ENCODE results near the gene RAI14.

Gene RAI14

GRCh38 chr5:34688015-34688810 is 32.1 kb downstream of the RAI14 start:
- no peak for TF ChIP-seq POLR2AphosphoS5 (IDR thresholded peaks at IDR 0.05; ENCODE audit: low read depth, low read length)
- no peak for TF ChIP-seq FOXP2 (optimal IDR thresholded peaks at IDR 0.05; ENCODE audit: borderline replicate concordance, extremely low read depth, extremely low read length, insufficient read depth)
- no peak for TF ChIP-seq SIN3A (IDR thresholded peaks at IDR 0.05; ENCODE audit: borderline replicate concordance, insufficient read depth, low read length)
- no peak for TF ChIP-seq REST (IDR thresholded peaks at IDR 0.05; ENCODE audit: insufficient read depth in 1 of 2, low read depth in 2 of 2, low read length in 2 of 2)

GRCh38 chr5:34690301-34690700 is 34.2 kb downstream of the RAI14 start:
- no peak for TF ChIP-seq POLR2AphosphoS5 (IDR thresholded peaks at IDR 0.05; ENCODE audit: low read depth, low read length)
- no peak for TF ChIP-seq FOXP2 (optimal IDR thresholded peaks at IDR 0.05; ENCODE audit: borderline replicate concordance, extremely low read depth, extremely low read length, insufficient read depth)
- no peak for TF ChIP-seq REST (IDR thresholded peaks at IDR 0.05; ENCODE audit: insufficient read depth in 1 of 2, low read depth in 2 of 2, low read length in 2 of 2)
- no peak for TF ChIP-seq TAF1 (IDR thresholded peaks at IDR 0.05; ENCODE audit: borderline replicate concordance, insufficient read depth, low read length)
- no peak for TF ChIP-seq SIN3A (IDR thresholded peaks at IDR 0.05; ENCODE audit: borderline replicate concordance, insufficient read depth, low read length)

GRCh38 chr5:34690898-34691297 is 34.8 kb downstream of the RAI14 start:
- TF ChIP-seq FOXP2 (optimal IDR thresholded peaks at IDR 0.05; ENCODE audit: borderline replicate concordance, extremely low read depth, extremely low read length, insufficient read depth) (no peak), TAF1 (IDR thresholded peaks at IDR 0.05; ENCODE audit: borderline replicate concordance, insufficient read depth, low read length) (no peak), SIN3A (IDR thresholded peaks at IDR 0.05; ENCODE audit: borderline replicate concordance, insufficient read depth, low read length) (no peak), REST (IDR thresholded peaks at IDR 0.05; ENCODE audit: insufficient read depth in 1 of 2, low read depth in 2 of 2, low read length in 2 of 2) (no peak), POLR2AphosphoS5 (IDR thresholded peaks at IDR 0.05; ENCODE audit: low read depth, low read length) (no peak)

- TF ChIP-seq FOXP2 (optimal IDR thresholded peaks at IDR 0.05; ENCODE audit: borderline replicate concordance, extremely low read depth, extremely low read length, insufficient read depth), result no peak
- TF ChIP-seq POLR2AphosphoS5 (IDR thresholded peaks at IDR 0.05; ENCODE audit: low read depth, low read length), result no peak
- TF ChIP-seq REST (IDR thresholded peaks at IDR 0.05; ENCODE audit: insufficient read depth in 1 of 2, low read depth in 2 of 2, low read length in 2 of 2), result no peak
- TF ChIP-seq TAF1 (IDR thresholded peaks at IDR 0.05; ENCODE audit: borderline replicate concordance, insufficient read depth, low read length), result no peak
- TF ChIP-seq SIN3A (IDR thresholded peaks at IDR 0.05; ENCODE audit: borderline replicate concordance, insufficient read depth, low read length), result no peak
Measured at GRCh38 chr5:34691326-34691725, 35.2 kb downstream of the RAI14 start.

All from PFSK-1 (cell line).